Activated CD4-positive, alpha-beta T cell treated with anti-CD3 and anti-CD28 coated beads for 4 hours (primary cell): ENCODE data around the gene AGT.
"Not testable (repeated sequence)": the region's sequence is repeated elsewhere in the genome, so short reads cannot be mapped to it uniquely, and the experiment has no call there.

Experiments used
- DNase-seq, 2 donors: peaks; one replicate each; pipeline ENCODE4 v3.0.0-alpha.2; 2020

Gene AGT

DNA sequence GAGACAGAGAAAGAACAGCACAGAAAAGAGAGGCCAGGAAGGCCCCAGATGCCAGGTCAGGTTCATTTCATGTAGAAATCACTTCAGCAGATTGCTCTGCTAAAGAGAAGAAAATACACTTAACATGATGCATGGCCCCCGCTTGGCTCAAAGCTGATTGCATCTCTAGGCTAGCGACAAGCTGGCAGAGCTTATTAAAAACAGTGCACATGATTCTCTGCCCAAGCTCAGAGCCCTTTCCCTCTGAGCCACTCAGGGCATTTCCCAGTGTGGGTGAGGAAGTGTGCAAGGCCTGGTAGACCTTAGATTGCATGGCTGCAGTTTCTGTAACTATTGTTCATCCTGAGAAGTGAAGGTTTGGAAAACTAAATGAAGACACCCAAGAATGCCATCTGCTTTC lies 30.0 kb upstream of the AGT start:
- DNase-seq = no peak

DNA sequence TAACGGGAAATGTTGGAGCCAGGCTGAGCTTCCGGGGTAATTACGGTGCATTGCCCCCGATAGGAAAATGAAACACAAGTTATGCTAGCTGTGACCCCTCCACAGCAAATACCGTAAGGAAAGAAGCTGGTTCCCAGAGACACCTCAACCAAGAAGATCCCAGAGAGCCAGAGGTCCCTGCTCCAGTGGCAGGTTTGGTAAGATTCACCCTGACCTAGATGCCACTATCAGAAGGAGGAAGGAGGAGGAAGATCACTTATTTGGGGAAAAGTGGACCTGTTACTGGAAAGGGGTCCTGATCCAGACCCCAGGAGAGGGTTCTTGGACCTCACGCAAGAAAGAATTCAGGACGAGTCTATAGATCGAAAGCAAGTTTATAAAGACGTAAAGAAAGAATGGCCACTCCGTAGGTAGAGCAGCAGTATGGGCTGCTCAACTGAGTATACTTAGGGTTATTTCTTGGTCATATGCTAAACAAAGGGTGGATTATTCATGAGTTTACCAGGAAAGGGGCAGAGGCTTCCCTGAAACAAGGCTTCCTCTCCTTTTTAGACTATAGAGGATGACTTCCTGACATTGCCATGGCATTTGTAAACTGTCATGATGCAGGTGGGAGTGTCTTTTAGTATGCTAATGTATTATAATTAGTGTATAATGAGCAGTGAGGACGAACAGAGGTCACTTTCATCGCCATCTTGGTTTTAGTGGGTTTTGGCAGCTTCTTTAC lies 25.8 kb upstream of the AGT start:
- no peak for DNase-seq

GRCh38 chr1:230737622-230738262 lies 23.8 kb upstream of the AGT start:
- DNase-seq = no peak

- DNase-seq = no peak
These were observed 21.5 kb upstream of the AGT start for GRCh38 chr1:230735447-230735846.

- no peak for DNase-seq
These were observed 17.1 kb upstream of the AGT start for GRCh38 chr1:230730977-230731376.

DNA sequence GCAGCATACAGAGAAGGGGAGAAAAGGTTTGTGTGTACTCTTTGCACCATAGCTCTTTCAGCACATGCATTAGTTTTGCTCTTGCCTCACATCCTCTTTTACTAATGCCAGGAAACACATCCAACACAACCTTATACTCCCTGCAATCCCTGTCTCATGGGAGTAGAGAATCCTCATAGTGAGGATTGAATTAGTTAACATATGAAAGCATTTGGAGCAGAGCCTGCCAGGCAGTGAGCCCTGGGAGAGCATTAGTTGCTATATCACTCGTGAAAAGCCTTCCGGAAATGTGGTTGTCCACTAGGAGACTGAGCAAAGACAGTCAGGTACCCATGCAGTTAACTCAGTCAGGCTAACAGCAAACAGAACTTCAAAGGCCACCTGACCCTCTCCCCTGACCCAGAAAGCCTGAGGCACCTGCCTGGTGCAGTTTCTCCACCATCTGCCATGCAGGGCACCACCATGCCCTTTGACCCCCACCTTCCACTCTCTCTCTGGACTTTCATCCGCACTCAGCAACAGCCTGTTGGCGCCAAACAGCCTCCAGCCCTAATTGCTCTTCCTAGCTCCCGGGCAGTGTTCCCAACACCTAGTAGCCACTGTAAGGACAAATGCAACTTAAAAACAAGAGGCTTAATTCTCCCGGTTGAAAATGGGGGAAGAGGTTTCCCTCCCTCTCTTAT lies 14.9 kb upstream of the AGT start:
- DNase-seq = no peak

DNA sequence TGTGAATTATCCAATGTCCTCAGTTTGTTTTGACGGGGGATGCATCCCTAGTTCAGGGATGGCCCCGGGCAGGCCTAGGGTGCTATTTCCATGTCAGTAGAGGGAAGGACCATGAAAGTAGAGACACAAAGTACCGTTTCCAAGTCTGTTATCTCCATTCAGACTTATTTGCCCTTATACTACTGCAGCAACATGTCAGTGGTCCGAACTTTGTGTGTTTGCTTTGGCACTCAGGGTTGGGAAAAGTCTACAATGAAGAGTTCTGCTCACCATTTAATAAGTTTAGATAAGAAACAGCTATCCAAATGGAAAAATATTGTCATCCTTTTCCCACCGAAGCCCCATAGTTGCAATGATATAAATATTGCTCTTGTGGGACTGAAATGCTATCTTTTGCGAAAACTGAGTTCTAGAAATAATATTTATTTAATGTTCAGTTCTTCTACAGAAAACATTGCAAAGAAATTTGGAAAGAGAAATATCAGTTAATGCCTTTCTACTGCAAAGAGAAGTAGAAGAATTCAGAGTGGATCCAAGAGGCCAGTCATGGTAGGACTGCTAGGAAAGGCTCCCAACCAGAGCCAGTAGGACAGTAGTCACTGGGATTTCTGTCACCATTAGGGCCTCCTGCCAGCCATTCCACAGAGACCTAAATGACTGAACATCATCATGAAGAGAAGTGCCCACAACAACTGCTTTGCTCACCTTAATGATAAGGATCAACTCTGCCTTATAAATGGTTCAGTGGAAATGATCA lies 11.5 kb upstream of the AGT start:
- DNase-seq = no peak

GRCh38 chr1:230721849-230722522 lies 8.1 kb upstream of the AGT start:
- DNase-seq = not testable (repeated sequence)

DNA sequence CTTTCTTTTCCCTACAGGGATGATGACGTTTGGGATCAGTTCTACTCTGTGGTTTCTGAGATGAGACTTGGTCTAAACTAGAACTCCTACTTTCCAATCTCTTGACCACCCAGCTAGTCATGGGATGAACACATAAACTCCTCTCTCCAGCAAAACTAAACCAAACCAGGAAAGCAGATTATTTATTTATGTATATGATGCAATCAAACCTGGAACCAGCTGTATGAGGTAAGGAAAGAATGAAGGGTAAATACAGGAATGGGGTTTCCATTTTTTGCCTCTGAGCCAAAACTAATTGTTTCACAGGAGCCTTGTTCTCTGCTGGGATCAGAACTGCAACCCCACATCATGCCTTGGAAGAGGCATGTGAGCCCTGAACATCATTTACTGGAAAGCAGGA lies 3.3 kb upstream of the AGT start:
- DNase-seq = no peak

GRCh38 chr1:230716453-230716852 lies 2.5 kb upstream of the AGT start:
- DNase-seq = not testable (repeated sequence)

DNA sequence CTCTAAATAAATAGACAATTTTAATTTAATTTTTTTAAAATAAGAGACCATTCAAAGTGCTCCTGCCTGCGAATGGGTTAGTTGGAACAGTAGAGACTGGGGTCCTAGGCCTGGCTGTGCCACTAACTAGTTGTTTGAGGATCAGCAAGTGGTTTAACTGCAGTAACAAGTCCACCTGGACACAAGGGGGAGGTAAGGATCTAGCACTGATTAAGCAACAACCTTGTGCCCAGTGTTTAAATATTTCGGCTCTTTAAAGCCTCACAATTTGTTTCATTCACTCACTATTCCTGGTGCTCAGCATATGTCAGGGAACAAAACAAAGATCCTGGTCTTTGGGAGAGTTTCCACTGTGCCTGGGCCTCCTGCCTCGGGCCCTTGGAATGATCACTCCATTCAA lies 1.6 kb upstream of the AGT start:
- DNase-seq = no peak

- DNase-seq = no peak
These were observed 391 bp downstream of the AGT start for GRCh38 chr1:230713547-230713914.

DNA sequence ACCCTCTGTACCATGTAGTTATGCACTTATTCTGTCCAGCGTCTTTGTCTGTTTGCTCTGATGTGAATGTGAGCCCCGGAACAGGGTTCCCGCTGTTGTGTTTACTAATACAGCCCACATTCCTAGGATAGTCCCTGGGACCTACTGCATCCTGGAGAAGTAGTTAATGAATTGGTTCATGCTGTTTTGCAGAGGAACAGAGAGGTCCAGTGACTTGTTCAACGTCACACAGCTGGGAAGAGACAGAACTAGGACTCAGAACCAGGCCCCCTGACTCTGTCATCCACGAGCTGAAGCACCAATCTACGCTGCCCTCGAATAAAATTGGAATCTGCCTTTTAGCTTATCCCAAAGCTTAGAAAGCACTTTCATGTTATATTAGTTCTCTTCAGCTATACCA lies 784 bp downstream of the AGT start:
- no peak for DNase-seq

GRCh38 chr1:230712470-230712942 lies 1.4 kb downstream of the AGT start:
- DNase-seq = no peak

DNA sequence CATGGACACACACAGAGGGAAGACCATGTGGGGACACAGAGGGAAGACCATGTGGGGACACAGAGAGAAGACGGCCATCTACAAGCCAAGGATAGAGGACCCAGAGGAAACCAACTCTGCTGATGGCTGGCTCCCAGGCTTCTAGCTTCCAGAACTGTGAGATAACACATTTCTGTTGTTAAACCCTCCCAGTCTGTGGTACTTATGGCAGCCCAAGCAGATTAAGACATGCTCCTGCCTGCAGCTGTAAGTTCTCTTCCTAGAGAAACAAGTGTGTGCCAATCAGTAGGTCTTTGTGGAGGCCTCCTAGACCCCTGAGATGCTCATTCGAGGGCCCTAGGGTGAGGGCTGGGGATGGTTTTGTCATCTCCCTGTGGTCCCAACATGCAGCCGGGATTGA lies 2.7 kb downstream of the AGT start:
- DNase-seq = no peak

DNA sequence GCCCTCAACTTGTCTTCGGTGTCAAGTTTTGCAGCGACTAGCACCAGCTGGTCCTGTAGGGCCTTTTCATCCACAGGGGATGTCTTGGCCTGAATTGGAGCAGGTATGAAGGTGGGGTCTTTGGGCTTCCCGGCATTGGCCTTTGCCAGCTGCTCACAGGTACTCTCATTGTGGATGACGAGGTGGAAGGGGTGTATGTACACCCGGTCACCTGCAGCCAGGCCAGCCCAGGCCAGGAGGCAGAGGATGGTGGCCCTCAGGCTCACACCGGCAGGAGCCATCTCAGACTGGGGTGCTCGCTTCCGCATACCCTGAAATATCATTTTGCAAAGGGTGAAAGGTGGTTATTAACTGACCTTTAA lies 3.4 kb downstream of the AGT start:
- DNase-seq = no peak

DNA sequence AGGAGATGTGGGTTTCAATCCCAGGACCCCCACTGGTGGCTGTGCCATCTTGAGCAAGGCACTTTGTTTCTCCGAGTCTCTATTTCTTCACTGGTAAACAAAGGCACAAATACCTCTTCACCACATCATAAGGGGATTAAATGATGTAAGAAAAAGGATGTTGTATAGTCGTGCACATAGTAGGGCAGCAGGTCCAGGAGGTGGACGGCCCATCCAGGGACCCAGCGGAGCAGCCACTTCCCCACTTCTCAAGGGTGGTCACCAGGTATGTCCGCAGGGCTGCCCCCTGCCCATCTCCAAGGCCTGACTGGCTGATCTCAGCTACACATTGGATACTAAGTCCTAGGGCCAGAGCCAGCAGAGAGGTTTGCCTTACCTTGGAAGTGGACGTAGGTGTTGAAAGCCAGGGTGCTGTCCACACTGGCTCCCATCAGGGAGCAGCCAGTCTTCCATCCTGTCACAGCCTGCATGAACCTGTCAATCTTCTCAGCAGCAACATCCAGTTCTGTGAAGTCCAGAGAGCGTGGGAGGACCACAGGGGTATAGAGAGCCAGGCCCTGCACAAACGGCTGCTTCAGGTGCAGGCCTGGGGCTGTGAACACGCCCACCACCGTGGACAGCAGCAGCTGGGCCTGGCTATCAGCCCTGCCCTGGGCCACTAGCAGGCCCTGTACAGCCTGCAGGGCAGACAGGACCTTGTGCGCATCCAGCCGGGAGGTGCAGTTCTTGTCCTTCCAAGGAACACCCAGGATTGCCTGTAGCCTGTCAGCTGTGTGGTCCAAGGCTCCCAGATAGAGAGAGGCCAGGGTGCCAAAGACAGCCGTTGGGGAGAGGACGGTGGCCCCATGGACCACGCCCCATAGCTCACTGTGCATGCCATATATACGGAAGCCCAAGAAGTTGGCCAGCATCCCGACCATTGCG lies 4.0 kb downstream of the AGT start:
- DNase-seq = no peak

- no peak for DNase-seq
These were observed 5.0 kb downstream of the AGT start for GRCh38 chr1:230708631-230709580.

DNA sequence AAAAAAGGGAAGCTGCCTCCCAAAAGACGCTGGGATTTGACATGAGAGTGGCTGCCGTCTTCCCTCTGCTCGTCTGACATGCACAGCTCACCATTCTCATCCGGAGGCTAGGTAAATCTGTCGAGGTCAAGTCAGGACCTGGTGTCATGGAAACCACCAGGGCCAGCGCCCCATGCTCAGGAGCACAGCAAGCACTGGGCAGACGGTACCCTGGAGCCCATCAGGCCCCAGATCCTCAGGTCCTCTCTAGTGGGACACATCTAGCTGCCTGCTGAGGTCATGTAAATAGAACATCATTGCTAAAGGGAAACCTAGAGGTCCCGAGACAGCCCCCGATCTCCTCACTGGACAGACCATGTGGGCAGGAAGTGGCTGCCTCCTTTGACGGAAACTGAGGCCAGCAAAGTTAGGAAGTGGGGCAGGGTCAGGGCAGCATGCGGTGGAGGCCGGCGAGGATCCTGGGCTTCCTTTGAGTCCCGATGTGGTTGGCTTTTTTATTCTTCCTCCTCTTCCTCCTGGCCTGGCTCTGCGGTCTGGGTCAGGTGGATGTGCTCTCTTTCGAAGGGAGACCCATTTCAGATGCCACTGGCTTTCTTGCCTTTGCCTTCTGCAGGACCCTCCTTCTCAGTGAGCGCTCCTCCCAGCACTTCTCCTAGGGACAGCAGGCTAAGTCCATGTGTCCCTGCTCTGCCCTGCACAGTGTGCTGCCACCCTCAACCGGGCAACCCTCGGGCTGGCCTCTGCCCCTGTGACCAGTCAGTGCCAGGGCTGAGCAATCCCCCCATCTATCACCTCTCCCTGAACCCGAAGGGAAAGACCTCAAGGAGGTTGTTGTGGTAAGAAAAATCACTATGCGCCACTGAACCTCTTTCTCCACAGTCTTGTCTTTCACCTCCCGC lies 5.9 kb downstream of the AGT start:
- DNase-seq = no peak
